Neural cell (in vitro differentiated cells): ENCODE results near the gene JAZF1. TPM values are rescaled to one million over a fixed set of nuclear protein-coding genes. Genes with fewer than 3 reads are reported as not detected.

Source experiments
- H2AFZ ChIP-seq: fragments of 200-600, 300-800 bp; sonication (generic), shearing (Covaris generic); 2 replicates; pipeline ENCODE4 v1.6.0; 2014; ENCODE audit warnings: low read depth, mild to moderate bottlenecking, antibody characterized with exemption, low read length, moderate library complexity
- H3F3A ChIP-seq: fragments of 200-600 bp; shearing (Covaris generic); 2 replicates; pipeline ENCODE4 v1.6.1; 2016; ENCODE audit warnings: mild to moderate bottlenecking, moderate library complexity, mixed read lengths, antibody characterized with exemption, low read length; ENCODE audit not compliant: insufficient read depth, poor library complexity, severe bottlenecking
- H3K27ac ChIP-seq: fragments of 200-600, 300-800 bp; sonication (generic), shearing (Covaris generic); 2 replicates; pipeline ENCODE4 v1.5.1; 2014; ENCODE audit warnings: mild to moderate bottlenecking, low read length, moderate library complexity
- H3K27me3 ChIP-seq: fragments of 300-800, 200-600 bp; sonication (generic), shearing (Covaris generic); 2 replicates; pipeline ENCODE4 v1.6.0; 2014; ENCODE audit warnings: mild to moderate bottlenecking, low read depth, low read length, moderate library complexity; ENCODE audit not compliant: insufficient read depth
- H3K36me3 ChIP-seq: fragments of 300-800, 200-600 bp; sonication (generic), shearing (Covaris generic); 2 replicates; pipeline ENCODE4 v1.5.1; 2014; ENCODE audit warnings: mild to moderate bottlenecking, antibody characterized with exemption, low read length, moderate library complexity; ENCODE audit not compliant: insufficient read depth
- H3K4me2 ChIP-seq: fragments of 300-800, 200-600 bp; sonication (generic), shearing (Covaris generic); 2 replicates; pipeline ENCODE4 v1.6.0; 2014; ENCODE audit warnings: mild to moderate bottlenecking, low read length
- H3K4me3 ChIP-seq: fragments of 300-800, 200-600 bp; sonication (generic), shearing (Covaris generic); 2 replicates; pipeline ENCODE4 v1.5.1; 2014; ENCODE audit warnings: mild to moderate bottlenecking, low read length, moderate library complexity
- H3K79me2 ChIP-seq: fragments of 200-600 bp; shearing (Covaris generic); replicated peaks from 2 replicates; pipeline ENCODE4 v1.6.0; 2014; ENCODE audit warnings: mild to moderate bottlenecking, low read length, moderate library complexity; ENCODE audit not compliant: insufficient read depth
- H3K9ac ChIP-seq: fragments of 300-800, 200-600 bp; sonication (generic), shearing (Covaris generic); 2 replicates; pipeline ENCODE4 v1.6.1; 2016; ENCODE audit warnings: mild to moderate bottlenecking, low read length, mixed read lengths
- H3K9me2 ChIP-seq: fragments of 200-600 bp; shearing (Covaris generic); 2 replicates; pipeline ENCODE4 v1.6.1; 2016; ENCODE audit warnings: mild to moderate bottlenecking, low read length, mixed read lengths; ENCODE audit not compliant: insufficient read depth
- H3K9me3 ChIP-seq: fragments of 200-600, 300-800 bp; sonication (generic), shearing (Covaris generic); 2 replicates; pipeline ENCODE4 v1.6.1; 2016; ENCODE audit warnings: mild to moderate bottlenecking, mixed run types, low read length, moderate library complexity, mixed read lengths
- H4K20me1 ChIP-seq: fragments of 200-600 bp; shearing (Covaris generic); 2 replicates; pipeline ENCODE4 v1.6.1; 2016; ENCODE audit warnings: mild to moderate bottlenecking, mixed run types; ENCODE audit not compliant: insufficient read depth
- CTCF ChIP-seq: fragments of 450-650 bp; IDR thresholded peaks from 2 replicates; pipeline ENCODE4 v1.5.1; 2014; ENCODE audit warnings: antibody characterized with exemption, mild to moderate bottlenecking, moderate library complexity; ENCODE audit not compliant: poor library complexity, severe bottlenecking
- EP300 ChIP-seq: fragments of 450-650 bp; conservative IDR thresholded peaks from 2 replicates; pipeline ENCODE4 v1.6.1; 2014; ENCODE audit warnings: antibody characterized with exemption, mild to moderate bottlenecking, moderate library complexity; ENCODE audit not compliant: poor library complexity, severe bottlenecking
- EZH2 ChIP-seq: fragments of 200-600, 300-800 bp; shearing (Covaris generic), sonication (generic); IDR thresholded peaks from 2 replicates; pipeline ENCODE4 v1.6.1; 2014; ENCODE audit warnings: antibody characterized with exemption, low read length, borderline replicate concordance, mild to moderate bottlenecking; ENCODE audit not compliant: insufficient read depth, poor library complexity, severe bottlenecking
- MXI1 ChIP-seq: fragments of 450-650 bp; conservative IDR thresholded peaks from 2 replicates; pipeline ENCODE4 v1.6.1; 2014; ENCODE audit warnings: antibody characterized with exemption, mild to moderate bottlenecking; ENCODE audit not compliant: poor library complexity, severe bottlenecking
- POLR2AphosphoS5 ChIP-seq: IDR thresholded peaks from 2 replicates; pipeline ENCODE4 v1.6.1; 2012
- RAD21 ChIP-seq: fragments of 450-650 bp; conservative IDR thresholded peaks from 2 replicates; pipeline ENCODE4 v1.6.1; 2014; ENCODE audit warnings: antibody characterized with exemption, mild to moderate bottlenecking, moderate library complexity
- REST ChIP-seq: IDR thresholded peaks from 2 replicates; pipeline ENCODE4 v1.6.1; 2012; ENCODE audit warnings: borderline replicate concordance
- SMC3 ChIP-seq: fragments of 450-650 bp; conservative IDR thresholded peaks from 2 replicates; pipeline ENCODE4 v1.6.1; 2014; ENCODE audit warnings: antibody characterized with exemption, mild to moderate bottlenecking, moderate library complexity; ENCODE audit not compliant: poor library complexity
- TAF1 ChIP-seq: IDR thresholded peaks from 2 replicates; pipeline ENCODE4 v1.6.1; 2012; ENCODE audit warnings: low read depth
- polyA plus RNA-seq: library from polyadenylated mRNA; depleted of rRNA; stranded (reverse); fragments of >200 nt; gene quantifications from 2 replicates; pipeline ENCODE4 v1.2.3, GENCODE V29; 2014

Gene JAZF1
- polyA plus RNA-seq, 1 donor from 2014 or later = 29.5 TPM

DNA sequence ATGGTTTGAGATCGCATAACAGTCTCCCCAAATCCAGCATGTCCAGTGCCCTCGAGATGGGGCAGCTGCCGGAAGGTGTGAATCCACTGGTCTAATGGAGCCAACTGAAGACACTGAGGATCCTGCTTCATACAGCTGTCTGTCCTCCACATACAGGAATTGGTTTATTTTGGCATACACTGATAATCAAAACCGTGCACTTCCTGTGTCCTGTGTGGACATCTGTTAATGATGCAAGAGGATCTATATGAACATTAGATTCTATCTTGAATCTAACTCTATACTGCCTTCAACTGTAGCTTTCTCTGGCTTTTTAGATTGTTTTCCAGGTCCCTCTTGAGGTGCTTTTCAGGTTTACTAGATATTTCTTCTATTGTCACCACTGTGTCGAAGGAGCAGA lies 3.0 kb upstream of the JAZF1 start:
- H3K9me2 ChIP-seq = no peaks in the 10 kb centered on the region
- H3F3A ChIP-seq = peaks cover 3% of the 10 kb centered on the region
- no peaks in the 10 kb centered on the region for H4K20me1 ChIP-seq
- no peak overlapping the region for H3K4me2 ChIP-seq
- H3K27ac ChIP-seq = no peak overlapping the region
- no peak overlapping the region for H3K9ac ChIP-seq
- no peak overlapping the region for H3K4me3 ChIP-seq
- H3K27me3 ChIP-seq = no peaks in the 10 kb centered on the region
- H3K79me2 ChIP-seq = peaks cover 5% of the 10 kb centered on the region
- no peaks in the 10 kb centered on the region for H3K9me3 ChIP-seq
- H2AFZ ChIP-seq = no peak overlapping the region
- no peaks in the 10 kb centered on the region for H3K36me3 ChIP-seq
- TF ChIP-seq REST (no peak), MXI1 (no peak), CTCF (no peak), TAF1 (no peak), SMC3 (no peak), RAD21 (no peak), POLR2AphosphoS5 (no peak), EZH2 (no peak), EP300 (no peak)

DNA sequence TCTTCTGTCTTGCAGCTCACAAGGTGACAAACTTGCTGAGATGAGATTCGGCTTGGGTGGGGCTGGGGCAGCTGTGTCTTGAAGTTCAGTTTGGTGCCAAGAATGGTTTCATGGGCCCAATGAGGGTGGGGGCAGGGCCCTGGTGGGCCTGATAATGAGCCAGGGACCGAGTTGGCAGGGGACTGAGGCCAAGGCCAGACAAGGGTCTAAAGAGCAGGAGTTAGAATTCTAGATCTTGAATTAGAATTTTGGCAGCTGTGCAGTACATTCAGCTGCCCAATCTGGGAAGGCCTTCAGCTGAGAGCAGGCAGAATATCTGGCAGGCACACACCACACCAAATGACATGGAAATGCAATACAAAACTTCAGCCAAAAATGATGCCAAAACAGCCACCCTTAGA lies 1.5 kb upstream of the JAZF1 start:
- Histone ChIP-seq H3K4me2 (no peak overlapping the region), H3K36me3 (no peaks in the 10 kb centered on the region), H3K9ac (no peak overlapping the region), H3F3A (peaks cover 3% of the 10 kb centered on the region), H3K4me3 (no peak overlapping the region), H3K27me3 (no peaks in the 10 kb centered on the region), H3K27ac (no peak overlapping the region), H3K9me3 (no peaks in the 10 kb centered on the region), H3K79me2 (peaks cover 12% of the 10 kb centered on the region), H2AFZ (no peak overlapping the region), H3K9me2 (no peaks in the 10 kb centered on the region), H4K20me1 (no peaks in the 10 kb centered on the region)
- TF ChIP-seq EP300 (no peak), POLR2AphosphoS5 (no peak), RAD21 (no peak), TAF1 (no peak), CTCF (no peak), REST (no peak), MXI1 (no peak), SMC3 (no peak), EZH2 (no peak)
